ENCODE measurements around the gene TXNDC2. TPM values are rescaled to one million over a fixed set of nuclear protein-coding genes. Genes with fewer than 3 reads are reported as not detected.

Gene TXNDC2
- total RNA-seq, 4 donors from 2014 or later, result 0.26 to 1.0 (median 0.58) TPM

- Histone ChIP-seq H3K9me3 (no peaks in the 10 kb centered on the region), H3K4me1 (peaks cover 18 to 75% (median 60%) of the 10 kb centered on the region in 4 donors), H3K36me3 (no peaks in the 10 kb centered on the region), H3K4me3 (no peak overlapping the region), H3K27ac (replicated peaks in 1 of 4) (peak overlapping the region in 1 of 4 donors; percentile 15), H3K27me3 (no peaks in the 10 kb centered on the region)
- TF ChIP-seq POLR2AphosphoS5 (IDR thresholded peaks at IDR 0.05) (no peak), POLR2A (IDR thresholded peaks at IDR 0.05; ENCODE audit: low read depth) (no peak), CTCF (IDR thresholded peaks at IDR 0.05) (no peak), EP300 (IDR thresholded peaks at IDR 0.05) (no peak)
- intact Hi-C loops (cut with DNase I), result no loop called here
- 86% methylated on average over 3 of the region's 3 CpGs for WGBS
- no peak for DNase-seq (ENCODE audit: extremely low spot score)
Measured at GRCh38 chr18:9850309-9850708, 35.5 kb upstream of the TXNDC2 start.

- 86% methylated on average over 2 of the region's 2 CpGs for WGBS
- TF ChIP-seq POLR2A (IDR thresholded peaks at IDR 0.05; ENCODE audit: low read depth) (no peak), EP300 (IDR thresholded peaks at IDR 0.05) (no peak), POLR2AphosphoS5 (IDR thresholded peaks at IDR 0.05) (no peak), CTCF (IDR thresholded peaks at IDR 0.05) (no peak)
- peaks cover 11 to 75% (median 61%) of the 10 kb centered on the region in 4 donors for H3K4me1 ChIP-seq
- H3K27me3 ChIP-seq, result no peaks in the 10 kb centered on the region
- DNase-seq (ENCODE audit: extremely low spot score), result no peak
- H3K27ac ChIP-seq (replicated peaks in 1 of 4), result peak overlapping the region in 3 of 4 donors; percentile 18 to 25 (median 23)
- H3K36me3 ChIP-seq, result no peaks in the 10 kb centered on the region
- intact Hi-C loops (cut with DNase I), result no loop called here
- H3K9me3 ChIP-seq, result no peaks in the 10 kb centered on the region
- no peak overlapping the region for H3K4me3 ChIP-seq
Measured at GRCh38 chr18:9851511-9851910, 34.3 kb upstream of the TXNDC2 start.

GRCh38 chr18:9852266-9853081 is 33.3 kb upstream of the TXNDC2 start:
- 94% methylated on average over 5 of the region's 5 CpGs for WGBS
- no peak for DNase-seq (ENCODE audit: extremely low spot score)
- H3K27ac ChIP-seq (replicated peaks in 1 of 4), result no peak overlapping the region
- H3K4me1 ChIP-seq, result peaks cover 7 to 74% (median 58%) of the 10 kb centered on the region in 4 donors
- H3K27me3 ChIP-seq, result no peaks in the 10 kb centered on the region
- intact Hi-C loops (cut with DNase I), result no loop called here
- no peak overlapping the region for H3K4me3 ChIP-seq
- H3K9me3 ChIP-seq, result no peaks in the 10 kb centered on the region
- TF ChIP-seq EP300 (IDR thresholded peaks at IDR 0.05) (no peak), POLR2AphosphoS5 (IDR thresholded peaks at IDR 0.05) (no peak), CTCF (IDR thresholded peaks at IDR 0.05) (no peak), POLR2A (IDR thresholded peaks at IDR 0.05; ENCODE audit: low read depth) (no peak)
- H3K36me3 ChIP-seq, result no peaks in the 10 kb centered on the region

- intact Hi-C loops (cut with DNase I), result no loop called here
- peak overlapping the region in 1 of 4 donors; percentile 1 for H3K4me3 ChIP-seq
Measured at GRCh38 chr18:9854801-9855676, 30.7 kb upstream of the TXNDC2 start.

More at GRCh38 chr18:9854801-9855676, 30.7 kb upstream of the TXNDC2 start:
- Histone ChIP-seq H3K27ac (replicated peaks in 1 of 4) (peak overlapping the region; percentile 86 to 88 (median 86)), H3K9me3 (no peaks in the 10 kb centered on the region), H3K4me1 (peaks cover 0 to 50% (median 38%) of the 10 kb centered on the region in 4 donors), H3K27me3 (no peaks in the 10 kb centered on the region), H3K36me3 (peaks cover 0 to 11% (median 0%) of the 10 kb centered on the region in 4 donors)
- no peak for TF ChIP-seq POLR2A (IDR thresholded peaks at IDR 0.05; ENCODE audit: low read depth)
- TF ChIP-seq EP300 (IDR thresholded peaks at IDR 0.05), result peak; percentile 34
- peak in 1 of 2 donors; percentile 77 for TF ChIP-seq POLR2AphosphoS5 (IDR thresholded peaks at IDR 0.05)
- no peak for TF ChIP-seq CTCF (IDR thresholded peaks at IDR 0.05)
- DNase-seq (ENCODE audit: extremely low spot score), result no peak
- 61% methylated on average over 12 of the region's 12 CpGs for WGBS

All from esophagus muscularis mucosa (tissue), 4 donors.